ENCODE results near the gene SNRNP25. TPM values are rescaled to one million over a fixed set of nuclear protein-coding genes. Genes with fewer than 3 reads are reported as not detected.
A peak's percentile ranks its signal among the peaks of the same experiment; 100 is the strongest.

SNRNP25 gene
- total RNA-seq, 3 donors from 2014 or later = 49.5 to 69.4 (median 66.1) TPM

- Mint-ChIP-seq H3K36me3 (ENCODE audit: insufficient read depth) (peaks cover 20% of the 10 kb centered on the region), H3K4me3 (peak overlapping the region; percentile 99), H3K9me3 (no peaks in the 10 kb centered on the region), H3K4me1 (ENCODE audit: low read depth) (peaks cover 28% of the 10 kb centered on the region), H3K27me3 (ENCODE audit: low read depth) (no peaks in the 10 kb centered on the region)
- no peak for DNase-seq
- no peak for ATAC-seq
These were observed 2.6 kb upstream of the SNRNP25 start for GRCh38 chr16:50769-51591.

GRCh38 chr16:54237-54581 lies 581 bp downstream of the SNRNP25 start:
- DNase-seq (no peak), ATAC-seq (no peak)
- H3K27me3 Mint-ChIP-seq (ENCODE audit: low read depth) = peaks cover 3% of the 10 kb centered on the region
- peak overlapping the region; percentile 99 for H3K4me3 Mint-ChIP-seq
- H3K4me1 Mint-ChIP-seq (ENCODE audit: low read depth) = peaks cover 28% of the 10 kb centered on the region
- no peaks in the 10 kb centered on the region for H3K9me3 Mint-ChIP-seq
- H3K36me3 Mint-ChIP-seq (ENCODE audit: insufficient read depth) = peaks cover 20% of the 10 kb centered on the region

DNA sequence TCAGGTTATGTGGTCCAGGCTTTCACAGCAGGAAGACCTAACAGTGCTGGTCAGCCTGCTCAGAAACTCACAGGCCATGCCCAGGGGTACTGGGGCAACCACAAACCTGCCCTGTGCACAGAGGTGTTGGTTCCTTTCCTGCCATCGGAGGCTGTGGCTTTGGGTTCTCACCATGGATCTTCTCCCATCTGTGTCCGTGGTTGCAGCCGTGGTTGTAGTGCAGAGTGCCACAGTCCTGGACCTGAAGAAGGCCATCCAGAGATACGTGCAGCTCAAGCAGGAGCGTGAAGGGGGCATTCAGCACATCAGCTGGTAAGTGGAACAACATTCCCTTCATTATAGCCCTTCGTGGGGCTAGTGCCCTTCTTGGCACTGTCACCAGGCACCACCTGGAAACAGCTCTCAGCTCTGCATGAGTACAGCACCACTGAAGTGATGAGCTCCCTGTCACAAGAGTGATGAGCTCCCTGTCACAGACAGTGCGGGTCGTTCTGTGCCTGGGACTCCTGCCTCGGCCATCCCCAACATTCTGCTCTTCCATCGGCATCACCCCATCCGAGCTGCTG lies 2.0 kb downstream of the SNRNP25 start:
- ATAC-seq = no peak
- no peak for DNase-seq
- peaks cover 3% of the 10 kb centered on the region for H3K27me3 Mint-ChIP-seq (ENCODE audit: low read depth)
- peaks cover 16% of the 10 kb centered on the region for H3K36me3 Mint-ChIP-seq (ENCODE audit: insufficient read depth)
- no peaks in the 10 kb centered on the region for H3K9me3 Mint-ChIP-seq
- peak overlapping the region; percentile 43 for H3K4me3 Mint-ChIP-seq
- peaks cover 22% of the 10 kb centered on the region for H3K4me1 Mint-ChIP-seq (ENCODE audit: low read depth)

- no peaks in the 10 kb centered on the region for H3K9me3 Mint-ChIP-seq
- H3K36me3 Mint-ChIP-seq (ENCODE audit: insufficient read depth) = peaks cover 11% of the 10 kb centered on the region
- H3K27me3 Mint-ChIP-seq (ENCODE audit: low read depth) = peaks cover 3% of the 10 kb centered on the region
- peak overlapping the region; percentile 43 for H3K4me3 Mint-ChIP-seq
- peaks cover 15% of the 10 kb centered on the region for H3K4me1 Mint-ChIP-seq (ENCODE audit: low read depth)
- DNase-seq (no peak), ATAC-seq (no peak)
These were observed 2.8 kb downstream of the SNRNP25 start for GRCh38 chr16:56231-56927.

DNA sequence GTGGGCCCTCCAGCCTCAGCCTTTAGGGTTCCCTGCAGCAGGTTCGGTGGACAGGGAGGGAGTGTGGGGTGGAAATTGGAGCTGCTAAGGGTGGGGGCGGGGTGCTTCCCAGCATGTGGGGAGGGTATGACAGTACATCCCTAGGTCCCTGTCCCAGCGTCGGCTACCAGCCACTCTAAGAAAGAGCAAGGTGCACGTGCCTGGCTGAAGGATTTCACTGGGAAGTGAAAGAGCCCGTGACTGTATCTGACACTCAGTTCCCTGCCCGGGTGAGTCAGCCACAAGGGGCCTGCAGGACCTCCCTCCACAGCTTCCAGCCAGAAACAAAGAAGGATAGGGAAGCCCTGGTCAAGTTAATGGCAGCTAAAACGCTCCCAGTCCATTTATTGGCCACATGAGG lies 4.1 kb downstream of the SNRNP25 start:
- Mint-ChIP-seq H3K36me3 (ENCODE audit: insufficient read depth) (peaks cover 10% of the 10 kb centered on the region), H3K27me3 (ENCODE audit: low read depth) (peaks cover 3% of the 10 kb centered on the region), H3K4me1 (ENCODE audit: low read depth) (peaks cover 9% of the 10 kb centered on the region), H3K9me3 (no peaks in the 10 kb centered on the region), H3K4me3 (no peak overlapping the region)
- no peak for DNase-seq
- no peak for ATAC-seq

- H3K4me3 Mint-ChIP-seq = no peak overlapping the region
- ATAC-seq (no peak), DNase-seq (no peak)
- H3K9me3 Mint-ChIP-seq = no peaks in the 10 kb centered on the region
- peaks cover 5% of the 10 kb centered on the region for H3K4me1 Mint-ChIP-seq (ENCODE audit: low read depth)
- peaks cover 3% of the 10 kb centered on the region for H3K27me3 Mint-ChIP-seq (ENCODE audit: low read depth)
- H3K36me3 Mint-ChIP-seq (ENCODE audit: insufficient read depth) = peaks cover 7% of the 10 kb centered on the region
These were observed 5.1 kb downstream of the SNRNP25 start for GRCh38 chr16:58491-59439.

DNA sequence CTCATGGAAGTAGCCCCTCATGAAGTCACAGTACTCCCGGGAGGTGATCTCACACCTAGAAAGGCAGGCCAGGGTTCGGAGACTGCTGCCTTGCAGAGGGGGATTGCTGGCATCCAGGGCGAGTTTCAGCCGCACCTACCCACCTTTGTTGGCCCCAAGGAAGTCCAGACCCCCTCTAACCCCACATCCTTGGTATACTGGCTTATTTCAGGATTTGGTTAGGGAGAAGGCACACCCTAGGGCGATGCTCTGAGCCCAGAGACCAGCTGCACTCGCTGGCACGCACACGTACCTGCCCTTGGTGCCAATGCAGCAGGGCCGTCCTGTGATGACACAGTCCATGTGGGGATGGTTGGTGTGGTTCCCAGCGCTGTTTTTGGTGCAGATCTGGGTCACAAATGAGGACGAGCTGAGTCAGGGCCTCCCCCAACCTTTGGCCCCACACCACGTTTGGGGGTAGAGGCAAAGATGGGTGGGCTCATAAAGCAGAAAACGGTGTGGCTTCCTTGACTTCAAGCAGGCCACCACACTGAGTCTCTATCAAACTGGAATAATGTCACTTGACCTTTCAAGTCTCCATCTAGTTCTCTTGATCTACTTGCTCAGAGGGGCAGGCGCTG lies 5.9 kb downstream of the SNRNP25 start:
- Mint-ChIP-seq H3K9me3 (no peaks in the 10 kb centered on the region), H3K36me3 (ENCODE audit: insufficient read depth) (peaks cover 7% of the 10 kb centered on the region), H3K27me3 (ENCODE audit: low read depth) (peaks cover 3% of the 10 kb centered on the region), H3K4me1 (ENCODE audit: low read depth) (peaks cover 2% of the 10 kb centered on the region), H3K4me3 (no peak overlapping the region)
- ATAC-seq (no peak), DNase-seq (no peak)

DNA sequence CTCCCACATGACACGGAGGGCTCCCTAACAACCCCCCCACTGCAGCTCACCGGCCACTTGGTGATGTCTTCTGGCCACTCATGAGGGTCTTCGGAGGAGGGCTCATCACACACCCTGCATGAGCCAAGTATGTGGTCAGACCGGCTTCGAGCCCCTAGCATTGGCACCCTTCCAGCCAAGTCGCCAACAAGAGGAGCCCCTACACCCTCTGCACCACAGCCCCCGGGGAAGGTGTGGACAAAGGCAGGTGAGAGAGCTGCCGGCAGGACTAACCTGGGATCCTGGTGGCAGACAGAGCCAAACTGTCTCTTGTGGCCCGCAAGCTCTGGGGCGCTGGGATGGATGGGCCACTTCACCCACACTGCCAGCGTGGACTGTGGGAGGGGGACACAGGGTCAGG lies 6.5 kb downstream of the SNRNP25 start:
- peaks cover 7% of the 10 kb centered on the region for H3K36me3 Mint-ChIP-seq (ENCODE audit: insufficient read depth)
- no peak for DNase-seq
- H3K27me3 Mint-ChIP-seq (ENCODE audit: low read depth) = peaks cover 3% of the 10 kb centered on the region
- no peaks in the 10 kb centered on the region for H3K9me3 Mint-ChIP-seq
- no peak for ATAC-seq
- H3K4me1 Mint-ChIP-seq (ENCODE audit: low read depth) = no peaks in the 10 kb centered on the region
- H3K4me3 Mint-ChIP-seq = no peak overlapping the region

- ATAC-seq (no peak), DNase-seq (no peak)
- Mint-ChIP-seq H3K9me3 (no peaks in the 10 kb centered on the region), H3K4me3 (no peak overlapping the region), H3K36me3 (ENCODE audit: insufficient read depth) (peaks cover 5% of the 10 kb centered on the region), H3K27me3 (ENCODE audit: low read depth) (peaks cover 7% of the 10 kb centered on the region), H3K4me1 (ENCODE audit: low read depth) (no peaks in the 10 kb centered on the region)
These were observed 7.6 kb downstream of the SNRNP25 start for GRCh38 chr16:60929-61878.

DNA sequence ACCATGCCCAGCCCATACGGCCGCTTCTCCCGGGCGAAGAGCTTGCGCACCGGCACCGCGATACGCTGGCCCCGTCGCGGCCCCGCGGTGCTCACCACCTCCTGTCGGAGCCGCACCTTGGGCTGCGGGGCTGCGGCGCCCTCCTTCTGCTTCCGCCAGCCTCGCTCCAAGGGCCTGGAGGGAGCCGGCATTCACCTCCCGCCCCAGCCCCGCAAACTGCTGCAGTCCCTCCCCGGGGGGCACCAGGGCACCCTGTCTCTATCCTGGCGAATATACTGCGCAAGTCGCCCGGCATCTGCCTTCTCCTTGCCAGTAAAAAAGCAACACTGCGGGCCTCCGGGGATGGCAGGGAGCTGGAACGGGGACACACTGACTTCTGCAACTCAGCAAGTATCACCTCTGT lies 8.3 kb downstream of the SNRNP25 start:
- Mint-ChIP-seq H3K27me3 (ENCODE audit: low read depth) (peaks cover 7% of the 10 kb centered on the region), H3K4me1 (ENCODE audit: low read depth) (no peaks in the 10 kb centered on the region), H3K36me3 (ENCODE audit: insufficient read depth) (peaks cover 3% of the 10 kb centered on the region), H3K4me3 (no peak overlapping the region), H3K9me3 (no peaks in the 10 kb centered on the region)
- ATAC-seq (no peak), DNase-seq (no peak)

DNA sequence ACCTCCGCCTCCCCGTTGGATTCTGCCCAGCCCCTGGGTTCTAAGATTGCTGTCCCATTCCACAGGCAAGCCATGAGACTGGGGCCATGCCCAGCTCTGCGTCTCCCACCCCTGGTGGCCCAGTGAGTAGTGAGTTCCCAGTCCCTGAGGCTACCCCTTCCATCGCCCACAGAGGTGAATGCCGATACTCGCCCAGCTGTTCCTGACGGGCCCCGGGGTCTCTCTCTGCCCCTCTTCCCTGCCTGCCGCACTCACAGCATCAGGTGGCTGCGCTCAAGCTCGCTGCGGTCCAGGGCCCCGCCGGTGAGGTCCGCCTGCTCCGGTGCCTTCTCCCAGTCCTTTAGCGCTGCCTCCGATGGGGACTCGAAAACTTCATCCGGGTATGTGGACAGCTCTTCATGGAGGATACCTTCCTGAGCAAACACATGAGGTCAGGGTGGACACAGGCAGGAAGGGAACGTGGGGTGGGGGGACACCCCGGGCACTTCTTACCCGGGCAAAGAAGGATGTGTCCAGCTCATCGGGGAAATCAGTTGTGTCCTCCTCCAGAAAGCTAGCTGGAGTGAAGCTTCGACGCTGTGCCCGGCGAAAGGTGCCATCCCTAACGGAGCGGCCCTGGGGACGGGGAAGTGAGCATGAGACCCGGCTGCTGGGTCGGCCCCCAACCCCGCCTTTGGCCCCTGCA lies 8.8 kb downstream of the SNRNP25 start:
- Mint-ChIP-seq H3K9me3 (no peaks in the 10 kb centered on the region), H3K4me1 (ENCODE audit: low read depth) (no peaks in the 10 kb centered on the region), H3K27me3 (ENCODE audit: low read depth) (peaks cover 7% of the 10 kb centered on the region), H3K36me3 (ENCODE audit: insufficient read depth) (peaks cover 3% of the 10 kb centered on the region), H3K4me3 (no peak overlapping the region)
- ATAC-seq (no peak), DNase-seq (no peak)

DNA sequence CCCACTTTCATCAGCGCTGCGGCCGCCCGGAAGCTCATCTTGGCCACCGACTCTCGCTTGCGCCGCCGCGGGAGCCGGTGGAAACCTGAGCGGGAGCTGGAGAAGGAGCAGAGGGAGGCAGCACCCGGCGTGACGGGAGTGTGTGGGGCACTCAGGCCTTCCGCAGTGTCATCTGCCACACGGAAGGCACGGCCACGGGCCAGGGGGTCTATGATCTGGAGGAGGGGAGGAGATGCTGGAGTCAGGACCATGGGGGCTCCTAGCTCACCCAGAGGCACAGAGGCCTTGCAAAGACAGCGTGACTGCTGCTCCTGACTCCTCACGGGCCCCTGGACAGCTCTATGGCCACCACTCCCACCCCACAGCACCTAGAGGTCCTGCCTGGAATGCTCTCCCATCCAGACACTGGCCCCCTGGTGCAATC lies 9.4 kb downstream of the SNRNP25 start:
- Mint-ChIP-seq H3K9me3 (no peaks in the 10 kb centered on the region), H3K4me3 (no peak overlapping the region)
- ATAC-seq = no peak

More for the DNA sequence above, 9.4 kb downstream of the SNRNP25 start:
- Mint-ChIP-seq H3K36me3 (ENCODE audit: insufficient read depth) (peaks cover 2% of the 10 kb centered on the region), H3K4me1 (ENCODE audit: low read depth) (no peaks in the 10 kb centered on the region), H3K27me3 (ENCODE audit: low read depth) (peaks cover 10% of the 10 kb centered on the region)
- no peak for DNase-seq
